K562 (cell line): ENCODE results near the gene POLR3H. TPM values are rescaled to one million over a fixed set of nuclear protein-coding genes. Genes with fewer than 3 reads are reported as not detected.

Experiments
- BCOR ChIP-seq: fragments of 450-650 bp; IDR thresholded peaks from 2 replicates; pipeline ENCODE4 v1.6.1; 2016
- CHD2 ChIP-seq: IDR thresholded peaks from 2 replicates; pipeline ENCODE4 v1.6.1; 2011; ENCODE audit warnings: low read depth, low read length
- CREB5 ChIP-seq: fragments of 250-450 bp; sonication (Bioruptor Pico); IDR thresholded peaks from 2 replicates; pipeline ENCODE4 v1.5.0; 2020; ENCODE audit warnings: mild to moderate bottlenecking
- EP400 ChIP-seq: fragments of 450-650 bp; IDR thresholded peaks from 2 replicates; pipeline ENCODE4 v1.6.1; 2017; ENCODE audit warnings: antibody characterized with exemption, mild to moderate bottlenecking, moderate library complexity
- ESRRA ChIP-seq: fragments of 450-650 bp; IDR thresholded peaks from 2 replicates; pipeline ENCODE4 v1.6.1; 2014; ENCODE audit warnings: low read depth, mild to moderate bottlenecking, moderate library complexity, borderline replicate concordance
- HDAC8 ChIP-seq: fragments of 450-650 bp; IDR thresholded peaks from 2 replicates; pipeline ENCODE4 v1.6.1; 2016; ENCODE audit warnings: mild to moderate bottlenecking, missing genetic modification characterization, moderate library complexity, missing compliant biosample characterization
- ILK ChIP-seq: fragments of 450-650 bp; IDR thresholded peaks from 2 replicates; pipeline ENCODE4 v1.6.1; 2016; ENCODE audit warnings: missing genetic modification characterization, low read depth, mild to moderate bottlenecking, missing compliant biosample characterization, moderate library complexity, borderline replicate concordance
- KDM5B ChIP-seq: fragments of 200-600 bp; sonication (generic); IDR thresholded peaks from 2 replicates; pipeline ENCODE4 v1.6.1; 2012; ENCODE audit warnings: low read depth, mild to moderate bottlenecking, moderate library complexity, low read length, control low read depth, inconsistent platforms; ENCODE audit not compliant: insufficient replicate concordance
- MAFK ChIP-seq: IDR thresholded peaks from 2 replicates; pipeline ENCODE4 v1.6.1; 2011; ENCODE audit warnings: low read length, improper control_type of control experiment
- MYC ChIP-seq, 2 experiments: fragments of 250-450 bp in 1 of 2; sonication (Bioruptor Pico) in 1 of 2; IDR thresholded peaks; 2 replicates each; pipeline versions ENCODE4 v1.5.1 to v1.6.1; 2012 to 2021; ENCODE audit warnings: low read depth in 2 of 2, borderline replicate concordance in 1 of 2, improper control_type of control experiment in 1 of 2, low read length in 1 of 2, mild to moderate bottlenecking in 1 of 2, moderate library complexity in 1 of 2
- NCOA1 ChIP-seq: fragments of 450-650 bp; IDR thresholded peaks from 2 replicates; pipeline ENCODE4 v1.6.1; 2016; ENCODE audit warnings: low read depth
- NUFIP1 ChIP-seq: fragments of 450-650 bp; IDR thresholded peaks from 2 replicates; pipeline ENCODE4 v1.6.1; 2018; ENCODE audit not compliant: partially characterized antibody
- SP1 ChIP-seq: sonication (generic); formaldehyde crosslinking; IDR thresholded peaks from 2 replicates; pipeline ENCODE4 v1.8.1; 2022; ENCODE audit warnings: mild to moderate bottlenecking, missing genetic modification reagents
- ZBTB11 ChIP-seq, 3 experiments: fragments of 200-800 bp in 1 of 3; fragments of 250-450 bp in 1 of 3; fragments of 450-650 bp in 1 of 3; sonication (Bioruptor Pico) in 1 of 3; sonication (Bioruptor generic) in 1 of 3; formaldehyde crosslinking in 1 of 3; IDR thresholded peaks; 2 replicates each; pipeline versions ENCODE4 v1.6.1 to v1.8.0; 2016 to 2022; ENCODE audit warnings: mild to moderate bottlenecking in 2 of 3, missing genetic modification characterization in 2 of 3, missing compliant biosample characterization in 1 of 3, moderate library complexity in 1 of 3
- ZFPM2 ChIP-seq: fragments of 250-450 bp; sonication (Bioruptor Pico); IDR thresholded peaks from 2 replicates; pipeline ENCODE4 v1.5.1; 2022; ENCODE audit warnings: mild to moderate bottlenecking
- ZMIZ1 ChIP-seq, 2 experiments: fragments of 150-350 bp in 1 of 2; IDR thresholded peaks; 2 replicates each; pipeline ENCODE4 v1.6.1; 2012 to 2016; ENCODE audit warnings: low read depth in 2 of 2, low read length in 2 of 2, mild to moderate bottlenecking in 1 of 2, moderate library complexity in 1 of 2
- ZNF431 ChIP-seq: sonication (generic); formaldehyde crosslinking; IDR thresholded peaks from 2 replicates; pipeline ENCODE4 v1.8.0; 2022; ENCODE audit warnings: mild to moderate bottlenecking, missing genetic modification reagents
- ZNF57 ChIP-seq: fragments of 450-650 bp; formaldehyde crosslinking; IDR thresholded peaks from 2 replicates; pipeline ENCODE4 v1.4.0; 2020; ENCODE audit warnings: mild to moderate bottlenecking, moderate library complexity
- ZNF76 ChIP-seq: fragments of 250-450 bp; sonication (Bioruptor Pico); IDR thresholded peaks from 2 replicates; pipeline ENCODE4 v1.4.0; 2020; ENCODE audit warnings: mild to moderate bottlenecking, moderate library complexity, borderline replicate concordance
- polyA plus RNA-seq, 8 experiments: library from polyadenylated mRNA; depleted of rRNA in 4 of 8; stranded (reverse) in 5 of 8; unstranded in 3 of 8; fragments of >200 nt; fragmentation: Nextera tagmentation in 2 of 8; fragmentation: Illumina TruSeq in 1 of 8; extraction: Ambion mirVana in 2 of 8; extraction: Trizol in 1 of 8; gene quantifications; 2 replicates each; pipeline versions ENCODE4 v1.2.1 to v1.2.3, GENCODE V29; 2011 to 2014; ENCODE audit warnings: inconsistent platforms in 1 of 8, missing spikeins in 1 of 8
- total RNA-seq, 7 experiments: library from RNA; depleted of rRNA in 6 of 7; stranded (reverse); fragments of >200 nt in 6 of 7; fragmentation: Illumina TruSeq in 2 of 7; extraction: Trizol in 2 of 7; gene quantifications; 2 replicates each; pipeline versions ENCODE4 v1.2.1 to v1.2.3, GENCODE V29; 2011 to 2021; ENCODE audit warnings: low replicate concordance in 1 of 7

The POLR3H gene
- total and polyA plus RNA-seq, 9 of the 15 experiments (the other 6 are each of a cell fraction or from before 2014, with no cell fraction given) = 5.3 to 48.4 (median 22.2) TPM

GRCh38 chr22:41523464-41524221 lies 20.6 kb downstream of the POLR3H start (continued):
- TF ChIP-seq HDAC8 (tag) (no peak), MYC (IDR thresholded peaks at IDR 0.05; ENCODE audit: low read depth, low read length) (peak; percentile 74), MYC (CRISPR knock-in tag; IDR thresholded peaks at IDR 0.05; ENCODE audit: borderline replicate concordance, low read depth) (no peak), ZFPM2 (CRISPR knock-in tag) (no peak), NCOA1 (peak; percentile 46; the same call in 1 of the 2 replicates), CHD2 (no peak), ESRRA (peak; percentile 73), ZNF76 (no peak), NUFIP1 (no peak), EP400 (peak; percentile 57; the same call in 1 of the 2 replicates), ILK (tag) (no peak), SP1 (CRISPR knock-in tag) (peak; percentile 29; the same call in 1 of the 2 replicates), MAFK (no peak), CREB5 (CRISPR knock-in tag) (no peak), ZMIZ1 (IDR thresholded peaks at IDR 0.05; ENCODE audit: low read depth in 2 of 2, low read length in 2 of 2) (peak in 1 of 2 experiments; percentile 64; a peak in 2 of 4 replicates), ZNF57 (CRISPR knock-in tag) (no peak), BCOR (no peak), ZBTB11 (CRISPR knock-in tag; IDR thresholded peaks at IDR 0.05) (no peak), KDM5B (no peak), ZNF431 (CRISPR knock-in tag) (no peak)
